Measurements from ENCODE around the gene BLOC1S4. TPM values are rescaled to one million over a fixed set of nuclear protein-coding genes. Genes with fewer than 3 reads are reported as not detected.

Gene BLOC1S4
- total RNA-seq, 1 donor: 7.0 TPM

- no peak overlapping the region for H3K4me3 ChIP-seq (ENCODE audit: low read depth, low read length)
- TF ChIP-seq CTCF (IDR thresholded peaks at IDR 0.05; ENCODE audit: insufficient read depth, low read length): no peak
- DNase-seq (ENCODE audit: low read depth): no peak
These were observed 15.3 kb downstream of the BLOC1S4 start for GRCh38 chr4:6731318-6731675.

- TF ChIP-seq CTCF (IDR thresholded peaks at IDR 0.05; ENCODE audit: insufficient read depth, low read length): no peak
- no peak for DNase-seq (ENCODE audit: low read depth)
- no peak overlapping the region for H3K4me3 ChIP-seq (ENCODE audit: low read depth, low read length)
These were observed 15.8 kb downstream of the BLOC1S4 start for GRCh38 chr4:6731780-6732179.

GRCh38 chr4:6732441-6733357, 16.7 kb downstream of the BLOC1S4 start:
- DNase-seq (ENCODE audit: low read depth): peak; percentile 93
- no peak for TF ChIP-seq CTCF (IDR thresholded peaks at IDR 0.05; ENCODE audit: insufficient read depth, low read length)
- no peak overlapping the region for H3K4me3 ChIP-seq (ENCODE audit: low read depth, low read length)

GRCh38 chr4:6733358-6734164, 17.6 kb downstream of the BLOC1S4 start:
- no peak overlapping the region for H3K4me3 ChIP-seq (ENCODE audit: low read depth, low read length)
- DNase-seq (ENCODE audit: low read depth): no peak
- no peak for TF ChIP-seq CTCF (IDR thresholded peaks at IDR 0.05; ENCODE audit: insufficient read depth, low read length)

- no peak for TF ChIP-seq CTCF (IDR thresholded peaks at IDR 0.05; ENCODE audit: insufficient read depth, low read length)
- no peak for DNase-seq (ENCODE audit: low read depth)
- no peak overlapping the region for H3K4me3 ChIP-seq (ENCODE audit: low read depth, low read length)
These were observed 18.3 kb downstream of the BLOC1S4 start for GRCh38 chr4:6734165-6734786.

GRCh38 chr4:6739920-6740319, 23.9 kb downstream of the BLOC1S4 start:
- no peak for TF ChIP-seq CTCF (IDR thresholded peaks at IDR 0.05; ENCODE audit: insufficient read depth, low read length)

More at GRCh38 chr4:6739920-6740319, 23.9 kb downstream of the BLOC1S4 start:
- no peak for DNase-seq (ENCODE audit: low read depth)
- no peak overlapping the region for H3K4me3 ChIP-seq (ENCODE audit: low read depth, low read length)
